ENCODE results near the gene PDZK1.

DNA sequence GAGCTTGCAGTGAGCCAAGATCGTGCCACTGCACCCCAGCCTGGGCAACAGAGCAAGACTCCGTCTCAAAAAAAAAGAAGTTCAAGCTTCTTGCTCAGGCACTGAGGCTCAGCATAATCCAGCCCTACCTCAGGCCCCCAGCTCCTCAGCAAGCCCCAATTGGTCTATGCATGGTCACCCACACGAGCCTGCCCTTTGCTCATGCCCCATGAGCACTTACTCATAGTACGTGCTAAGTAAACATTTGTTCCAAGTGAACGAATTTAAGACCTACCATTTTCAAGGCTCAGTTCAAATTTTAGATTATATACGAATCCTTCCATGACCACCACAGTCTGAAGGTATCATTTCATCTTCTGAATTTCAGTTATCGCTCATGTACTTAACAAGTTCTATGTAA lies 4.3 kb downstream of the PDZK1 start:
- TF ChIP-seq, protein P1, sequence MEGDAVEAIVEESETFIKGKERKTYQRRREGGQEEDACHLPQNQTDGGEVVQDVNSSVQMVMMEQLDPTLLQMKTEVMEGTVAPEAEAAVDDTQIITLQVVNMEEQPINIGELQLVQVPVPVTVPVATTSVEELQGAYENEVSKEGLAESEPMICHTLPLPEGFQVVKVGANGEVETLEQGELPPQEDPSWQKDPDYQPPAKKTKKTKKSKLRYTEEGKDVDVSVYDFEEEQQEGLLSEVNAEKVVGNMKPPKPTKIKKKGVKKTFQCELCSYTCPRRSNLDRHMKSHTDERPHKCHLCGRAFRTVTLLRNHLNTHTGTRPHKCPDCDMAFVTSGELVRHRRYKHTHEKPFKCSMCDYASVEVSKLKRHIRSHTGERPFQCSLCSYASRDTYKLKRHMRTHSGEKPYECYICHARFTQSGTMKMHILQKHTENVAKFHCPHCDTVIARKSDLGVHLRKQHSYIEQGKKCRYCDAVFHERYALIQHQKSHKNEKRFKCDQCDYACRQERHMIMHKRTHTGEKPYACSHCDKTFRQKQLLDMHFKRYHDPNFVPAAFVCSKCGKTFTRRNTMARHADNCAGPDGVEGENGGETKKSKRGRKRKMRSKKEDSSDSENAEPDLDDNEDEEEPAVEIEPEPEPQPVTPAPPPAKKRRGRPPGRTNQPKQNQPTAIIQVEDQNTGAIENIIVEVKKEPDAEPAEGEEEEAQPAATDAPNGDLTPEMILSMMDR (conservative IDR thresholded peaks at IDR 0.05): no peak
- TF ChIP-seq EZH2 (IDR thresholded peaks at IDR 0.05; ENCODE audit: low read depth): no peak

All from PC-9 (cell line).